ENCODE results near the gene SLC7A6. TPM values are rescaled to one million over a fixed set of nuclear protein-coding genes. Genes with fewer than 3 reads are reported as not detected.

SLC7A6 gene
- total RNA-seq, 6 experiments from 2014 or later, result 1.6 to 9.6 (median 4.5) TPM

- Histone ChIP-seq H3K4me1 (no peaks in the 10 kb centered on the region), H3K36me3 (no peaks in the 10 kb centered on the region), H3K4me3 (no peak overlapping the region), H3K27me3 (no peaks in the 10 kb centered on the region), H3K27ac (no peak overlapping the region), H3K9me3 (no peaks in the 10 kb centered on the region)
- TF ChIP-seq CTCF (IDR thresholded peaks at IDR 0.05) (no peak), POLR2A (IDR thresholded peaks at IDR 0.05) (no peak)
- WGBS (ENCODE audit: insufficient coverage, low coverage, low lambda C conversion rate, missing lambda C conversion rate), result 79% methylated on average over 3 of the region's 3 CpGs
- intact Hi-C loops (cut with DNase I), result no loop called here
- ATAC-seq, result no peak
- no peak for DNase-seq
Measured at GRCh38 chr16:68276223-68276622, 11.9 kb downstream of the SLC7A6 start.

GRCh38 chr16:68279726-68280558, 15.6 kb downstream of the SLC7A6 start:
- H3K27me3 ChIP-seq, result no peaks in the 10 kb centered on the region
- intact Hi-C loops (cut with DNase I), result no loop called here
- DNase-seq (no peak), ATAC-seq (peak in 2 of 4 donors; percentile 40 to 46)
- no peak overlapping the region for H3K4me3 ChIP-seq
- no peaks in the 10 kb centered on the region for H3K4me1 ChIP-seq
- H3K36me3 ChIP-seq, result no peaks in the 10 kb centered on the region
- no peaks in the 10 kb centered on the region for H3K9me3 ChIP-seq
- TF ChIP-seq POLR2A (IDR thresholded peaks at IDR 0.05) (no peak), CTCF (IDR thresholded peaks at IDR 0.05) (no peak)
- no peak overlapping the region for H3K27ac ChIP-seq
- 74% methylated on average over 8 of the region's 13 CpGs for WGBS (ENCODE audit: insufficient coverage, low coverage, low lambda C conversion rate, missing lambda C conversion rate)

GRCh38 chr16:68281368-68282063, 17.2 kb downstream of the SLC7A6 start:
- Histone ChIP-seq H3K4me1 (peaks cover 0 to 4% (median 0%) of the 10 kb centered on the region in 4 donors), H3K27ac (no peak overlapping the region)
- WGBS (ENCODE audit: insufficient coverage, low coverage, low lambda C conversion rate, missing lambda C conversion rate), result 49% methylated on average over 4 of the region's 4 CpGs

GRCh38 chr16:68282064-68282452, 17.7 kb downstream of the SLC7A6 start:
- peaks cover 0 to 4% (median 0%) of the 10 kb centered on the region in 4 donors for H3K4me1 ChIP-seq
- H3K9me3 ChIP-seq, result no peaks in the 10 kb centered on the region
- H3K27me3 ChIP-seq, result no peaks in the 10 kb centered on the region
- TF ChIP-seq CTCF (IDR thresholded peaks at IDR 0.05) (no peak), POLR2A (IDR thresholded peaks at IDR 0.05) (no peak)
- intact Hi-C loops (cut with DNase I), result no loop called here
- no peak overlapping the region for H3K27ac ChIP-seq
- no peaks in the 10 kb centered on the region for H3K36me3 ChIP-seq
- DNase-seq (no peak), ATAC-seq (no peak)
- no peak overlapping the region for H3K4me3 ChIP-seq
- WGBS (ENCODE audit: insufficient coverage, low coverage, low lambda C conversion rate, missing lambda C conversion rate), result 76% methylated on average over 4 of the region's 4 CpGs

More at GRCh38 chr16:68281368-68282063, 17.2 kb downstream of the SLC7A6 start:
- no peak for TF ChIP-seq CTCF (IDR thresholded peaks at IDR 0.05)
- TF ChIP-seq POLR2A (IDR thresholded peaks at IDR 0.05), result no peak
- intact Hi-C loops (cut with DNase I), result no loop called here
- ATAC-seq, result no peak
- H3K9me3 ChIP-seq, result no peaks in the 10 kb centered on the region
- no peaks in the 10 kb centered on the region for H3K36me3 ChIP-seq
- DNase-seq, result no peak
- no peak overlapping the region for H3K4me3 ChIP-seq
- H3K27me3 ChIP-seq, result no peaks in the 10 kb centered on the region

Data from right lobe of liver (tissue), 6 donors.